ENCODE measurements around the gene HSPA5.
"Not testable (repeated sequence)": the region's sequence is repeated elsewhere in the genome, so short reads cannot be mapped to it uniquely, and the experiment has no call there.

HSPA5 gene

GRCh38 chr9:125241000-125241862 lies at the start of gene HSPA5:
Gene HSPA5, minus strand, starts transcription at chr9:125241343. Its CDS starts 217 bp downstream, at chr9:125241126.
- peak; percentile 98 for DNase-seq

- DNase-seq = not testable (repeated sequence)
These were observed 45.8 kb upstream of the HSPA5 start for GRCh38 chr9:125286935-125287433.

DNA sequence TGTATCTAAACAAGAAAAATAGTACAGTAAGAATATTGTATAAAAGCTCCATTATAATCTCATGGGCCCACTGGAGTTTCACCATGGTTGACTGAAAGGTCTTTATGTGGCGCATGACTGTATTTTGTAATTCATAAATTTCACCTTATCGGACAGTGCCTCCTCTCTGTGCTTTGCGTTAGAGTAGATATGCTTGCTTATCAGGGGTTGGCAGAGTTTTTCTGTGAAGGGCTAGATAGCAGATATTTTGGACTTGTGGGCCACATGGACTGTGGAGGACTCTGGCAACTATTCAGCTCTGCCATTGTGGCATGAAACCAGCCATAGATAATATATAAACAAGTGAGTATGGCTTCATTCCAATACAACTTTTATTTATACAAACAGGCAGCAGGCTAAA lies 43.7 kb upstream of the HSPA5 start:
- DNase-seq = no peak

DNA sequence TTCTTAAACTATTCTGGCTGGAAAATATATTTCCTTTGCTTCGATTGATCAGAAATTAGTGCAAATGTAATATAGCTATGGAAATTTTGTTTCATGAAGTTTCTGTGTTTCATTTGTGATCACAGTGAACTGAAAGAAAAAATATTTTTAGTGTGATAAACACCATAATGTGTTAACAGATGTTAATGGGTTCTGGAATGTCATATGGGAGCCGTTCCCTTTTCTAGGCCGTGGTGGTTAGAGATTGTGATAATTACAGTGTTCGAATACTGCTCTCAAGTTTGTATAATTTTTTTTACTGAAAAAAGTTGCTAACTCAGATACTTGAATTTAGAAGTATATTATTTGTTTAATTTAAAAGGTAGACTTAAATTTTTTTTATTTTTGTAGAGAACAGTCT lies 39.8 kb upstream of the HSPA5 start:
- no peak for DNase-seq

DNA sequence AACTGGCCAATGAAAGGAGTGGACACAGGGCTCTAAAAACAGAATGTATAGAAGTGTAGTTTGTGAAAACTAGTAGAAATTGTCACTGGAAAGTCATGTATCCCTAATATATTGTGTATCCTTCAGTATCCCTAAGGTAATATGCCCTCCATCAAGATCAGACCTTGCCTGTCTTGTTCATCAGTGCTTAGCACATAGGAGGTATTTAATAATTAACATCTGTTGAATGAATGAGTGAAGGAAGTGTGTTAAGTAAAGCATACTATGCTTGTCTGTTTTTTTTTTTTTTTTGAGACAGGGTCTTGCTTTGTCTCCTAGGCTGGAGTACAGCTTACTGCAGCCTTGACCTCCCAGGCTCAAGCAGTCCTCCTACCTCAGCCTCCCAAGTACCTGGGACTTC lies 36.3 kb upstream of the HSPA5 start:
- no peak for DNase-seq

DNA sequence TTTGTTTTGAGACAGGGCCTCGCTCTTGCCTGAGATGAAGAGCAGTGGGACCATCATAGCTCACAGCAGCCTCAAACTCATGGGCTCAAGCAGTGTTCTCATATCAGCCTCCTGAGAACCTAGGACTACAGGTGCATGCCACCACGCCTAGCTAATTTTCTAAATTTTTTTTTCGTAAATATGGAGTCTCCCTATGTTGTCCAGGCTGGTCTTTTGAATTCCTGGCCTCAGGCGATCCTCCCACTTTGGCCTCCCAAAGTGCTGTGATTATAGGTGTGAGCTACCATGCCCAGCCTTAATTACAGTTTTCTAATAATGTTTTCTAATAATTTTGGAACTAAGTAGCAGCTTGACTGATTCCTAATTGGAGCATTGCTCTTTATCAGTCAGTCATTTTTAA lies 35.6 kb upstream of the HSPA5 start:
- no peak for DNase-seq

GRCh38 chr9:125272697-125273096 lies 31.6 kb upstream of the HSPA5 start:
- no peak for DNase-seq

GRCh38 chr9:125271081-125271480 lies 29.9 kb upstream of the HSPA5 start:
- no peak for DNase-seq

GRCh38 chr9:125269014-125269397 lies 27.9 kb upstream of the HSPA5 start:
- DNase-seq = no peak

DNA sequence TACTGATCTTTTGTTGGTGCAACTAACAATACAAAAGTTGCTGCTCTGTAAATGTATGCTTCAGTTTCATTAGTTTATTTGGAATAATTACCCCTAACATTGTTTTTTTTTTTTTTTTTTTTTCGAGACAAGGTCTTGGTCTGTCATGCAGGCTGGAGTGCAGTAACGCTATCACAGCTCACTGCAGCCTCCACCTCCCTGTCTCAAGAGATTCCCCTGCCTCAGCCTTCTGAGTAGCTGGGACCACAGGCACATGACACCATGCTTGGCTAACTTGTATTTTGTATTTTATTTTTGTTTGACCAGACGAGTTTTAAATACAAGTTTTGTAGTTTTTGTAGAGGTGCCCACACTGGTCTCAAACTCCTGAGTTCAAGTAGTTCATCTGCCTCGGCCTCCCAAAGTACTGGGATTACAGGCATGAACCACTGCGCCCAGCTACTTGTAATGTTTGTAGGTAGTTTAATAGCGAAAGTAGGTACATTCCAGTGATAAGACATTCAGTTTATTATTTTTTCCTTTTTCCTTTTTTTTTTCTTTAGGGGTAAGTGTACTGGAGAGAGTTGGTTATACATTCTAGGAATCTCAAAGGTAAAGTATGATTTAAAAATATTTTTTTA lies 27.4 kb upstream of the HSPA5 start:
- DNase-seq = no peak

DNA sequence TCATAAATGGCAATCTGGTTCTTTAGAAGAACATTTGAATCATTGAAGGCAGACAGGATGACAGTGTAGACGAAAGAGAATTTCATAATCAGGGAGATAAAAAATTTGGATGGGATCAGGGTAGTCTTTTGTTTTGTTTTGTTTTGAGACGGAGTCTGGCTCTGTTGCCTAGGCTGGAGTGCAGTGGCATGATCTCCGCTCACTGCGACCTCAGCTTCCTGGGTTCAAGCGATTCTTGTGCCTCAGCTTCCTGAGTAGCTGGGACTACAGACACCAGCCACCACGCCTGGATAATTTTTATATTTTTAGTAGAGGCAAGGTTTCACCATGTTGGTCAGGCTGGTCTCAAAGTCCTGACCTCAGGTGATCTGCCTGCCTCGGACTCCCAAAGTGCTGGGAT lies 22.9 kb upstream of the HSPA5 start:
- DNase-seq = not testable (repeated sequence)

DNA sequence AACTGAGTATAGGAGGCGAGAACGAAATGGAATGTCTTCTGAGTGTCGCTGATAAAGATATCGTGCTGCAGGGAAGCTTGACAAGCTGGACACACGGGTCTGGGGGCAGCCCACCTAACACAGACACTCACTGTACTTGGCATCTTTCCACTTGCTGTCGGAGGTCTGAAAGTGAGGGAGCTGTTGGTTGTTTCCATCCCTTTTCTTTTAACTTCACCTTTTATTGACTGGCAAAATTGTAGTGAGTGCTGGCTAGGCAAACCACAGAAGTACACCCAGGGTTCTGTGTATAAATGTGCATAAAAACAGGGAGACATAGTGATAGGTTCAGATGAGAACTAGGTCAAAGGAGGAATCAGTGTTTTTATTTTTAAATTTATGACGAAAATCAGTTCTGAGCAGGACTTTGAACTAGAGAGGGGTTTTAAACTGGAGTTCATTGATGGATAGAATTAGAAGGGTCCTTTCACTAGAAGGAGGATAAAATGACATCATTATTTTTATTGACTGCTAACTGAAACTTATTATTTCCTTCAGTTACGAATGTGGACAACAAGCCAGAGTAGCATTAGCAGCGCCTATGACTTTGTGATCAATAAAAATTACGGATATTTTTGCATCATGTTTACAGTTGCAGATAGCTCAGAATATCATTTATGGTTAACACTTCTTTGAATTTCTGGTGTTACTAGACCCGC lies 21.3 kb upstream of the HSPA5 start:
- no peak for DNase-seq

GRCh38 chr9:125261501-125262293 lies 20.6 kb upstream of the HSPA5 start, which contains the start of gene GAPVD1:
Gene GAPVD1, plus strand, starts transcription at chr9:125261826. Its CDS starts 37,096 bp downstream, at chr9:125298922.
- DNase-seq = peak; percentile 78

DNA sequence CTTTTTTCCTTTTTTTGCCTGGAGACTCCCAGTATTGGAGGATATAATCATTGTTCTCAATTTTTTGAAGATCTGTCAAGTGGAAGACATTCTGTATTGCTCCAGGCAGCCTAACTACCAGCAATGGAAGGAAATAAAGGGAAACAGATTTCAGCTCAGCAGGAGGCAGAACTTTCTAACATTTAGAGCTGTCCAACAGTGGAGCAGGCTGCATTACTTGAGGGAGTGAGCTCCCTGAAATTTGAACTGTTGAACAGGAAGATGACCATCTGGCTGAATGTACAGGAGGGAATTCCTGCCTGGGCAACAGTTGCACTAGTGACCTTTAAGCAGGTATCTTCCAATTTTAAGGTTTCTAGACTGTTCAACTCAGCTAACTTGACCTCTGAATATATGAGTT lies 19.4 kb upstream of the HSPA5 start:
- DNase-seq = no peak

- DNase-seq = no peak
These were observed 17.8 kb upstream of the HSPA5 start for GRCh38 chr9:125258832-125259534.

- no peak for DNase-seq
These were observed 17.1 kb upstream of the HSPA5 start for GRCh38 chr9:125258160-125258785.

GRCh38 chr9:125255781-125256391 lies 14.7 kb upstream of the HSPA5 start:
- DNase-seq = no peak

- no peak for DNase-seq
These were observed 13.1 kb upstream of the HSPA5 start for GRCh38 chr9:125254231-125254630.

DNA sequence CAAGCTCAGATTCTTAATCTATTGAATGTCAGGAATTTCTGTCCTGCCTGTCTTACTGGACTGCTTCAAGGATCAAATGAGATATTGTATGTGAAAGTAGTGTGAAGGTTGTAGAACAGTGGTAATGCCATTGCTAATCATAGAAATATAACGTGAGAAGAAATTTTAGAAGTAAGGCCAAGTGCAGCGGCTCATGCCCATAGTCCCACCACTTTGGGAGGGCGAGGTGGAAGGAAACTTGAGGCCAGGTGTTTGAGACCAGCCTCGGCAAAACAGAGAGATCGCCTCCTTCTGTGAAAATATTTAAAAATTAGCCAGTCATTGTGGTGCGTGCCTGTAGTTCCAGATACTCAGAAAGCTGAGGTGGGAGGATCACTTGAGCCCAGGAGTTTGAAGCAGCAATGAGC lies 5.1 kb upstream of the HSPA5 start:
- no peak for DNase-seq

DNA sequence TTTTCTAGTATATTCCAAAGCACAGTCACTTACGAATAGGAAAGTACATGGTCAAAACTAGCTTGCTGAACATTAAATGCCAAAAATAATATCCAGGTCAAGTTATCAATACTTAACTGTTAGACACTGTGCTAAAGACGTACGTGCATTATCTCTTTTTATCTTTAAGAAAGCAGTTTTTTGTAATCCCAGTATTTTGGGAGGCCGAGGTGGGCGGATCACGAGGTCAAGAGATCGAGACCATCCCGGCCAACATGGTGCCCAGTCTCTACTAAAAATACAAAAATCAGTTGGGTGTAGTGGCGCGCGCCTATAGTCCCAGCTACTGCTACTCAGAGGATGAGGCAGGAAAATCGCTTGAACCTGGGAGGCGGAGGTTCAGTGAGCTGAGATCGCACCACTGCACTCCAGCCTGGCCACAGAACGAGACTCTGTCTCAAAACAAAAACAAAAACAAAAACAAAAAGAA lies 2.7 kb upstream of the HSPA5 start:
- no peak for DNase-seq
